Endothelial cell of umbilical vein (primary cell): ENCODE data around the gene NEURL1B. TPM values are rescaled to one million over a fixed set of nuclear protein-coding genes. Genes with fewer than 3 reads are reported as not detected.

Experiments
- BruUV-seq: library from RNA; stranded (reverse); fragments of 400-500 nt; replicated peaks from 2 replicates; lab custom pipeline; 2021; lab: Mats Ljungman, UMichigan
- CTCF ChIA-PET: fragments of 300-600, 350-600 bp; sonication (Branson Sonifier 250); formaldehyde crosslinking; loops from one replicate; lab custom pipeline; 2021; ENCODE audit warnings: antibody characterized with exemption, inconsistent platforms; lab: Charles Lee
- POLR2A ChIA-PET: fragments of 300-600, 350-600 bp; sonication (Branson Sonifier 250); formaldehyde crosslinking; loops from one replicate; lab custom pipeline; 2021; ENCODE audit warnings: antibody characterized with exemption, inconsistent platforms; lab: Charles Lee
- DNase-seq: peaks from one replicate; pipeline ENCODE4 v3.0.0-alpha.2; 2011; ENCODE audit warnings: low read depth, low spot score
- FAIRE-seq: peaks from 2 replicates; lab custom pipeline; 2011; peaks lifted over from hg19 to GRCh38; lab: Jason Lieb, UNC
- H2AFZ ChIP-seq: 2 replicates; pipeline ENCODE4 v1.6.0; 2012; ENCODE audit warnings: low read depth, low read length, control low read depth, inconsistent platforms
- H3K27ac ChIP-seq: 2 replicates; pipeline ENCODE4 v1.5.1; 2011; ENCODE audit warnings: low read depth, mild to moderate bottlenecking, control low read depth, low read length, moderate library complexity; ENCODE audit not compliant: insufficient read depth
- H3K27me3 ChIP-seq, 2 experiments: 2 replicates each; pipeline versions ENCODE4 v1.6.0 to v1.6.1; 2011; ENCODE audit warnings: low read length in 2 of 2, mixed read lengths in 1 of 2; ENCODE audit not compliant: control insufficient read depth in 2 of 2, insufficient read depth in 2 of 2
- H3K36me3 ChIP-seq, 2 experiments: 2 replicates in 1 of 2; 3 replicates in 1 of 2; pipeline ENCODE4 v1.5.1; 2011; ENCODE audit warnings: low read length in 2 of 2, mild to moderate bottlenecking in 1 of 2, moderate library complexity in 1 of 2; ENCODE audit not compliant: control insufficient read depth in 2 of 2, insufficient read depth in 2 of 2; ENCODE audit errors: extremely low read depth in 1 of 2
- H3K4me1 ChIP-seq: 3 replicates; pipeline ENCODE4 v1.5.1; 2011; ENCODE audit warnings: mild to moderate bottlenecking, low read length; ENCODE audit not compliant: control insufficient read depth, insufficient read depth; ENCODE audit errors: extremely low read depth
- H3K4me2 ChIP-seq: 2 replicates; pipeline ENCODE4 v1.6.1; 2011; ENCODE audit warnings: low read length, control low read depth, mixed read lengths; ENCODE audit not compliant: insufficient read depth
- H3K4me3 ChIP-seq, 3 experiments: fragments of 200-600 bp in 1 of 3; sonication (generic), shearing (Covaris generic) in 1 of 3; replicated peaks in 1 of 3; 2 replicates each; pipeline ENCODE4 v1.5.1; 2011 to 2016; ENCODE audit warnings: control low read depth in 3 of 3, low read length in 3 of 3, mild to moderate bottlenecking in 2 of 3, inconsistent platforms in 1 of 3, low read depth in 1 of 3, moderate library complexity in 1 of 3; ENCODE audit not compliant: insufficient read depth in 1 of 3
- H3K79me2 ChIP-seq: 2 replicates; pipeline ENCODE4 v1.6.0; 2012; ENCODE audit warnings: low read length, inconsistent platforms; ENCODE audit not compliant: control insufficient read depth, insufficient read depth
- H3K9ac ChIP-seq: replicated peaks from 2 replicates; pipeline ENCODE3; 2011; ENCODE audit warnings: low read length, control low read depth; ENCODE audit not compliant: insufficient read depth; ENCODE audit errors: extremely low read depth
- H3K9me1 ChIP-seq: replicated peaks from 3 replicates; pipeline ENCODE4 v1.6.0; 2011; ENCODE audit warnings: mild to moderate bottlenecking, low read length; ENCODE audit not compliant: control insufficient read depth, insufficient read depth; ENCODE audit errors: extremely low read depth
- H3K9me3 ChIP-seq: replicated peaks from 2 replicates; pipeline ENCODE4 v1.5.1; 2012; ENCODE audit warnings: low read length, inconsistent platforms; ENCODE audit not compliant: control insufficient read depth, insufficient read depth
- H4K20me1 ChIP-seq: replicated peaks from 2 replicates; pipeline ENCODE3; 2011; ENCODE audit warnings: mild to moderate bottlenecking, low read length; ENCODE audit not compliant: control insufficient read depth, insufficient read depth; ENCODE audit errors: extremely low read depth
- CTCF ChIP-seq, 2 donors: IDR thresholded peaks; 1 replicate in 1 of 2; 2 replicates in 1 of 2; pipeline ENCODE4 v1.5.1; 2011; ENCODE audit warnings: low read length in 2 of 2, mild to moderate bottlenecking in 2 of 2, moderate library complexity in 2 of 2, control low read depth in 1 of 2, inconsistent platforms in 1 of 2, low read depth in 1 of 2; ENCODE audit not compliant: insufficient read depth in 1 of 2; ENCODE audit errors: extremely low read depth in 1 of 2
- EZH2 ChIP-seq: IDR thresholded peaks from 2 replicates; pipeline ENCODE4 v1.6.1; 2012; ENCODE audit warnings: borderline replicate concordance, low read depth, mild to moderate bottlenecking, moderate library complexity, low read length, inconsistent platforms; ENCODE audit not compliant: severe bottlenecking
- FOS ChIP-seq: IDR thresholded peaks from 2 replicates; pipeline ENCODE4 v1.6.1; 2011; ENCODE audit warnings: mild to moderate bottlenecking, low read length, moderate library complexity, borderline replicate concordance; ENCODE audit not compliant: insufficient read depth
- GATA2 ChIP-seq: IDR thresholded peaks from 2 replicates; pipeline ENCODE4 v1.7.0; 2011; ENCODE audit warnings: low read depth, mild to moderate bottlenecking, moderate library complexity, mixed read lengths, low read length; ENCODE audit not compliant: insufficient read length, insufficient read depth
- JUN ChIP-seq: IDR thresholded peaks from 2 replicates; pipeline ENCODE4 v1.6.1; 2011; ENCODE audit warnings: borderline replicate concordance, low read depth; ENCODE audit not compliant: insufficient read length, insufficient read depth
- MAX ChIP-seq: IDR thresholded peaks from 2 replicates; pipeline ENCODE4 v1.6.1; 2011; ENCODE audit not compliant: insufficient read depth, insufficient read length
- MYC ChIP-seq: IDR thresholded peaks from one replicate; pipeline ENCODE4 v1.6.1; 2011; ENCODE audit warnings: mild to moderate bottlenecking, low read depth, low read length
- POLR2A ChIP-seq: IDR thresholded peaks from 2 replicates; pipeline ENCODE4 v1.6.1; 2012; ENCODE audit warnings: low read depth, mild to moderate bottlenecking, control low read depth, low read length
- POLR2AphosphoS5 ChIP-seq: IDR thresholded peaks from 2 replicates; pipeline ENCODE4 v1.6.1; 2012; ENCODE audit warnings: low read depth, mild to moderate bottlenecking, control low read depth, low read length, moderate library complexity; ENCODE audit not compliant: insufficient read depth
- dilution Hi-C: fragments of 300-500 bp; cut with MboI; formaldehyde crosslinking; loops from one replicate; pipeline ENCODE4 v1.15.0; 2019; ENCODE audit warnings: low sequenced_read_pairs; ENCODE audit not compliant: extremely low pct_ligation_motif_present
- intact Hi-C: fragments of 100-400 bp; cut with micrococcal nuclease; formaldehyde crosslinking; loops from one replicate; pipeline ENCODE4 v1.10.0; 2022
- polyA plus RNA-seq, 4 experiments: library from polyadenylated mRNA; depleted of rRNA in 3 of 4; stranded (reverse) in 3 of 4; unstranded in 1 of 4; fragments of >200 nt; gene quantifications; 2 replicates each; pipeline versions ENCODE4 v1.2.1 to v1.2.3, GENCODE V29; 2011 to 2012; ENCODE audit warnings: missing spikeins in 1 of 4
- total RNA-seq: library from RNA; stranded (reverse); gene quantifications from 2 replicates; pipeline ENCODE4 v1.2.3, GENCODE V29; 2021

The NEURL1B gene
- total and polyA plus RNA-seq, 2 donors (not counting 3 experiments of a cell fraction or from before 2014, with no cell fraction given): 0.44 to 1.6 TPM

GRCh38 chr5:172694061-172694460 is 53.0 kb downstream of the NEURL1B start:
- no peaks in the 10 kb centered on the region for H3K79me2 ChIP-seq
- no peak overlapping the region for H3K4me2 ChIP-seq
- no peak overlapping the region for H3K4me3 ChIP-seq
- no peak overlapping the region for H2AFZ ChIP-seq
- FAIRE-seq (no peak), DNase-seq (no peak)
- H4K20me1 ChIP-seq: no peaks in the 10 kb centered on the region
- no TSS peak for BruUV-seq
- TF ChIP-seq CTCF (IDR thresholded peaks at IDR 0.05; ENCODE audit: extremely low read depth in 1 of 2, insufficient read depth in 1 of 2, low read depth in 1 of 2, low read length in 2 of 2) (no peak), MAX (no peak), FOS (no peak), POLR2AphosphoS5 (no peak), JUN (no peak), POLR2A (no peak), MYC (no peak), EZH2 (no peak), GATA2 (no peak)
- CTCF ChIA-PET: interaction anchor here (1.5 to 2.1 kb wide), 2 partner anchors 9 to 215 kb away, joined by 5 to 8 read pairs; no protein-coding TSS in a partner anchor
- dilution Hi-C loops (no loop called here), intact Hi-C loops (no loop called here)
- POLR2A ChIA-PET: no interaction called here
- no peaks in the 10 kb centered on the region for H3K9me1 ChIP-seq
- H3K36me3 ChIP-seq: no peaks in the 10 kb centered on the region
- H3K27ac ChIP-seq: no peak overlapping the region
- H3K9me3 ChIP-seq: no peaks in the 10 kb centered on the region
- no peak overlapping the region for H3K9ac ChIP-seq
- H3K27me3 ChIP-seq: no peaks in the 10 kb centered on the region
- H3K4me1 ChIP-seq: peaks cover 7% of the 10 kb centered on the region
